ENCODE results near the gene ZBTB24.

Gene ZBTB24

DNA sequence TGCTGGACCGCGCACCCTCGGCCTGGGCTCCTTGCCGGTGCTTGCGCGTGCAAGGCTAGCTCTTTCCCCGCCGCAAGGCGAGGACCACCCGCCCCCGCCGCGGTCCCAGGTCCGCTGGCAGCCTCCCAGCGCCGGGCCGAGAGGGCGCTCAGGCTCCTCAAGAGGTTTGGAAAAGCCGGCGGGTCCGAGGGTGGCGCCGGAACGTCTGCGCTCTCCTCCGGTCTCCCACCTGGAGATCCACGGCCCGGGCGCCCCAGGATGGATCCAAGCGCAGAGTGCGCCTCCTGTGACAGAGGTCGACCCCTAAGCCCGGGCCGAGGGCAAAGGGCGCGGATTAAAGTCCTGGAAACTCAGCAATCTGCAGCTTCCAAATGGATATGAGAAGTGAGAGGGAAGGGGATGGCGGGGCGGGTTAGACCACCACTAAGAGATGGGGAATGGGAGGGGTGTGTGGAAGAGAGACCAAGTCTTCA is 26.9 kb downstream of the ZBTB24 start:
- ATAC-seq (ENCODE audit: low read depth) (no peak), DNase-seq (ENCODE audit: low spot score) (no peak)
- H3K27ac ChIP-seq (ENCODE audit: poor library complexity, severe bottlenecking) = peak overlapping the region; percentile 38

DNA sequence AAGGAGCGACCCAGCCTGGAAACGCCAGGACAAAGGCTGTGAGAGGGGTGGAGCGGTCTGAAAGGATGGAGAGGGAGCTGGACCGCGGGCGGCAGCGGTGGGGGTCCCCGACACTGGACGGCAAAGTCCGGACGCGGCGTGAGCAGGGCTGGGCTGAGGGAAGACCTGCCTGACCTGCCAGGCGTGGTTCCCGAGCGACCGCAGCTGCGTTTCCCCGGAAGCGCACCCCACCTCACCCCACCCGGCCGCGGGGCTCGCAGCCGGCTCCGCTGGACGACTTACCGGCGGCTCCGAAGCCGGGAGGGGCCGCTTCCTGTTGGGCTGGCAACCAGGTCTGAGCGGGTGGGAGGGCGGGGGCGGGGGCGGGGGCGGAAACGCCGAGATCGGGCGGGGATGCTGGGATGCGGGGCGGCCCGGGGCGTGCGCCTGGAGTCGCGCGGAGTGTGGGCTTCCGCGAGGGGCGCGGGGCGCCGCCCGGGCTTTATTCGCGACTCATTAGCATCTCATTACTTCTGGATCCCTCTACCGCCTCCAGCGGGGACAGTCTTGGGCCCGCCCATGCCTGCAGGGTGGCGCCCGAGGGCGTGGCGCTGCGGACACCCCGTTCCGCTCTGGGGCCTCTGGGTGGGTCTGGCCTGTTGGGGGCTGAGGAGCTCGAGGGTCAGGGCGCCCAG is 27.4 kb downstream of the ZBTB24 start, which contains the start of gene MICAL1:
Gene MICAL1 (minus strand): TSS at position 336 of the 674 bp plus-strand sequence. CDS start 1,576 bp downstream, outside the sequence.
- no peak for DNase-seq (ENCODE audit: low spot score)

More for the DNA sequence above, 26.9 kb downstream of the ZBTB24 start:
- no peaks in the 10 kb centered on the region for H3K4me1 ChIP-seq (ENCODE audit: insufficient read depth, poor library complexity, severe bottlenecking)
- peaks cover 14% of the 10 kb centered on the region for H3K36me3 ChIP-seq (ENCODE audit: low read depth)
- peak; percentile 29 for TF ChIP-seq CTCF (IDR thresholded peaks at IDR 0.05; ENCODE audit: poor library complexity, severe bottlenecking)
- no peaks in the 10 kb centered on the region for H3K27me3 ChIP-seq (ENCODE audit: insufficient read depth, poor library complexity, severe bottlenecking)
- no peaks in the 10 kb centered on the region for H3K9me3 ChIP-seq (ENCODE audit: severe bottlenecking)
- H3K4me3 ChIP-seq (ENCODE audit: severe bottlenecking) = peak overlapping the region; percentile 79

GRCh38 chr6:109454496-109455436 is 28.3 kb downstream of the ZBTB24 start:
- no peak for DNase-seq (ENCODE audit: low spot score)
- ATAC-seq (ENCODE audit: low read depth) = 0 out of 3 replicates have a peak, but pooled peaks have one; percentile 4
- H3K4me1 ChIP-seq (ENCODE audit: insufficient read depth, poor library complexity, severe bottlenecking) = no peaks in the 10 kb centered on the region
- peak overlapping the region; percentile 38 for H3K27ac ChIP-seq (ENCODE audit: poor library complexity, severe bottlenecking)
- H3K27me3 ChIP-seq (ENCODE audit: insufficient read depth, poor library complexity, severe bottlenecking) = no peaks in the 10 kb centered on the region
- no peaks in the 10 kb centered on the region for H3K9me3 ChIP-seq (ENCODE audit: severe bottlenecking)
- no peak for TF ChIP-seq CTCF (IDR thresholded peaks at IDR 0.05; ENCODE audit: poor library complexity, severe bottlenecking)
- peaks cover 9% of the 10 kb centered on the region; the same call in 1 of the 2 replicates for H3K36me3 ChIP-seq (ENCODE audit: low read depth)
- peak overlapping the region; percentile 79 for H3K4me3 ChIP-seq (ENCODE audit: severe bottlenecking)

More for the DNA sequence above, 27.4 kb downstream of the ZBTB24 start, which contains the start of gene MICAL1:
- no peak for TF ChIP-seq CTCF (IDR thresholded peaks at IDR 0.05; ENCODE audit: poor library complexity, severe bottlenecking)
- no peaks in the 10 kb centered on the region for H3K4me1 ChIP-seq (ENCODE audit: insufficient read depth, poor library complexity, severe bottlenecking)
- H3K9me3 ChIP-seq (ENCODE audit: severe bottlenecking) = no peaks in the 10 kb centered on the region
- peak; percentile 75 for ATAC-seq (ENCODE audit: low read depth)
- peaks cover 9% of the 10 kb centered on the region; the same call in 1 of the 2 replicates for H3K36me3 ChIP-seq (ENCODE audit: low read depth)
- H3K4me3 ChIP-seq (ENCODE audit: severe bottlenecking) = peak within 1 kb of the TSS; percentile 79
- no peaks in the 10 kb centered on the region for H3K27me3 ChIP-seq (ENCODE audit: insufficient read depth, poor library complexity, severe bottlenecking)
- H3K27ac ChIP-seq (ENCODE audit: poor library complexity, severe bottlenecking) = peak within 1 kb of the TSS; percentile 38

DNA sequence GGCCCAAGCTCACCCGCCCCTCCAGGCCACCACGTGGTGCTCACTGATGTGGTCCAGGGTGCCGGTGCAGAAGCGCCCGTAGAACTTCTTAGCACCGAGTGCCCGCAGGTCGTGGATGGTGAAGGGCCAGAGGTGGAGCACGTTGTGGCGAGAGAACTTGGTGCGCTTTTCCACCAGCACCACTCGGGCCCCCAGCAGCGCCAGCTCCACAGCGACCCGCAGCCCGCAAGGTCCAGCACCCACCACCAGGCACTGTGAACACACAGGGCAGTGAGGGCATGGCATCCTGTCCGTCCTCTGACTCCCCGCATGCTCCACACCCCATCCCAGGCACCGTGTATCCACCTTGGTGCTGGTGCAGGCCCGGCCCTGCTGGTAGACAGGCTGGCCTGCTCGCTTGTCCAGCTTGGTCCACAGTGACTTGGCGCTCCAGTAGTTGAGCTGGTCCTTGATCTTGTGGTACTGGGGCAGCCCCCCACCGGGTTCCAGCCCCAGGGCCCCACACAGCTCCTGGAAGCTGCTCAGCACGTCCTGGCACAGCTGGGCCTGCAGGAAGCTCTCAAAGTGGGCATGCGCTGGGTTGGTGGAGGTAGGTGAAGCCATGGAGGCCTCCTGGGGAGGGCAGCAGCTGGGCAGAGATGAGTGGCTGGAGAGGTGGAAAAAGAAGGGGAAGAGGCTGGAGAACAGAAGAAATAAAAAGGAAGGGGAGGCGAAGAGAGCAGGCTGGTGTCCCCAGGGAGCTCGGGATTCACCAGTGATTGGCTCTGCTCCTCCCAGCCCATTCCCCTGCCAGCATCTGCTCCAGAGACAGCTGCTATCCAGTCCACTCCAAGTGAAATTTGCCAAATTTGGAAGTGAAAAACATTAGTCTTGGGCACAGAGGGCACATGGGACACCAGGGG is 29.2 kb downstream of the ZBTB24 start:
- H3K9me3 ChIP-seq (ENCODE audit: severe bottlenecking) = no peaks in the 10 kb centered on the region
- no peaks in the 10 kb centered on the region for H3K27me3 ChIP-seq (ENCODE audit: insufficient read depth, poor library complexity, severe bottlenecking)
- no peak overlapping the region for H3K27ac ChIP-seq (ENCODE audit: poor library complexity, severe bottlenecking)
- H3K4me1 ChIP-seq (ENCODE audit: insufficient read depth, poor library complexity, severe bottlenecking) = no peaks in the 10 kb centered on the region
- peaks cover 9% of the 10 kb centered on the region; the same call in 1 of the 2 replicates for H3K36me3 ChIP-seq (ENCODE audit: low read depth)
- ATAC-seq (ENCODE audit: low read depth) (no peak), DNase-seq (ENCODE audit: low spot score) (no peak)
- no peak for TF ChIP-seq CTCF (IDR thresholded peaks at IDR 0.05; ENCODE audit: poor library complexity, severe bottlenecking)
- H3K4me3 ChIP-seq (ENCODE audit: severe bottlenecking) = no peak overlapping the region

All from RWPE2 (cell line).